HG02973 (cell line): ENCODE data around the gene GAL3ST1.
"Not testable (repeated sequence)": the region's sequence is repeated elsewhere in the genome, so short reads cannot be mapped to it uniquely, and the experiment has no call there.

Source experiments
- ATAC-seq: cut with Tn5 transposase; IDR thresholded peaks from one replicate; pipeline ENCODE4 v1.9.1; 2021; ENCODE audit warnings: moderate library complexity; ENCODE audit not compliant: unreplicated experiment

GAL3ST1 gene

DNA sequence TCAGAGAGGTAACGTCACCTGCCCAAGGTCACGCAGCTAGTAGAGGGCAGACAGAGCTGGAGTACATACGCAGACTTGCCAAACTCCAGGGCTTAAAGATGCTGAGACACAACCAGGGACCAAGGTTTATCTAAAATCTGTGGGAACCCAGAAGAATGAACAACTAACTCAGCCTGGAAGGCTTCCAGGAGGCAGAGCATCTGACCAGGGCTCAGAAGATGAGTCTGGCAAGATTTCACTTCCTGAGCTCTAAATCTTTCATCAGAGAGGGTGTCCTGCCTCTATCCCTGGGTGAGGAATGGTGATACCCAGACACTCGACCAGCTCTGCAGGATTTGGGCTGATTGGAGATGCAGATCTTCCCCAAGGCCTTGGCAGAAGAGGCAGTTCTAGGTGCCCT lies 9.1 kb downstream of the GAL3ST1 start:
- ATAC-seq, result no peak

DNA sequence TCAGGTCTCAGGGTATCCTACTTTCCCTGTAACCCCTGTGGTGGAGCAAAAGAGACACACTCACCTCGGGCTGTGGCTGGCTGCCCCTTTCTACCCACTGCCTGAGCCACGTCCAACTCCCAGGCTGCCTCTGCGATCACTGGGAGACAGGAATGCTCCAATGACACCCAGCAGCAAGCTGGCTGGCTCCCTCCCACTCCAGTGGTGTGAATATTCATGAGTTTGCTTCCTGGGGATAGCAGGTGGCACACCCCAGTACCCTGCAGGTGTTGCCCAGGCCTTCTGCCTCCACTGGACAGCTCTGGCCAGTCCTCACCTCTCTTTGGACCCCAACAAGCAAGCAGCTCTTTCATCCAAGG lies 9.7 kb downstream of the GAL3ST1 start:
- no peak for ATAC-seq

DNA sequence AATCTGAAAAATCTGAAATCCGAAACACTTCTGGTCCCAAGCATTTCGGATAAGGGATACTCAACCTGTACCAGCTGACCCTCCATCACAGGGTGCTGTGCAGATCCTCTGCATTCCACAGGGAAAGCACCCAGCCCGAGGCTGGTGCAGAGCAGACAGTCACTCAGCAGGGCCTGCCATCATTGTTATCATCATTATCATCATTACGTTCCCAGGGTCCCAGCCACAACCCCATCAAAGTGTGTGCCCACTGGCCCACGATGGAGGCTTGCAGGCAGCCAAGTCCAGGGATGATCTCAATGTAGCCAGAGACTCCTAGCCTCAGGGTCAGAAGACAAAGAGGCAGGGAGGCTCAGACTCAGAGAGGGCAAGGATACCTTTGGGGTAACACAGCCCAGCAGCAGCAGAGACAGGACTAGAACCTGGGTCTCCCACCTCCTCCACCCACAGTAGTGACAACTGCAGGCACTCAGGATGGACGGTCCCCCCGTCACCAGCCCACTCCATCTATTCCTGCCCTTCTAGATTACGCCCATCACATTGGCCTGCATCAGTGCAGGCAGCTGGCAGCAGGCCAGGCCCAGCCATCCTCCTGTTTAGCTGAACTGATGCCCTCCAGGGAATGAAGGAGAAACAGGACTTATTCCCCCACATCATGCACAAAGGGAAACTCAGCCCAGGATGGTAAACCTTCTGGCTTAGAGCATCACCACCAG lies 10.3 kb downstream of the GAL3ST1 start:
- no peak for ATAC-seq

DNA sequence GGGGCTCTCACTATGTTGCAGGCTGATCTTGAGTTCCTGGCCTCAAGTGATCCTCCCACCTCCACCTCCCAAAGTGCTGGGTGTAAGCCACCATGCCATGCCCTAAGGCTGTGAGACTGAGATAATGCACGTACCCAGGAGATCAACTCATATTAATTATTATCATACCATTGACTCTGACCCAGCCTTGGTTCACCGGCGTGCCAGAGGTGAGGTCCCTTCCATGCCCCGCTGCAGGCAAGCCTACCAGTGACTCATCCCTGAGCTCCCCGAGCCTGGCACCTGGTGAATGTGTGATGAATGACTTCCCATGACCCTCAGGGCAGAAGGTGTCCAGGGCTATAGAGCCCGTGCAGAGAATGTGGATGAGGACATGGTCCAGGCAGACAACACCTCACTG lies 12.1 kb downstream of the GAL3ST1 start:
- no peak for ATAC-seq

DNA sequence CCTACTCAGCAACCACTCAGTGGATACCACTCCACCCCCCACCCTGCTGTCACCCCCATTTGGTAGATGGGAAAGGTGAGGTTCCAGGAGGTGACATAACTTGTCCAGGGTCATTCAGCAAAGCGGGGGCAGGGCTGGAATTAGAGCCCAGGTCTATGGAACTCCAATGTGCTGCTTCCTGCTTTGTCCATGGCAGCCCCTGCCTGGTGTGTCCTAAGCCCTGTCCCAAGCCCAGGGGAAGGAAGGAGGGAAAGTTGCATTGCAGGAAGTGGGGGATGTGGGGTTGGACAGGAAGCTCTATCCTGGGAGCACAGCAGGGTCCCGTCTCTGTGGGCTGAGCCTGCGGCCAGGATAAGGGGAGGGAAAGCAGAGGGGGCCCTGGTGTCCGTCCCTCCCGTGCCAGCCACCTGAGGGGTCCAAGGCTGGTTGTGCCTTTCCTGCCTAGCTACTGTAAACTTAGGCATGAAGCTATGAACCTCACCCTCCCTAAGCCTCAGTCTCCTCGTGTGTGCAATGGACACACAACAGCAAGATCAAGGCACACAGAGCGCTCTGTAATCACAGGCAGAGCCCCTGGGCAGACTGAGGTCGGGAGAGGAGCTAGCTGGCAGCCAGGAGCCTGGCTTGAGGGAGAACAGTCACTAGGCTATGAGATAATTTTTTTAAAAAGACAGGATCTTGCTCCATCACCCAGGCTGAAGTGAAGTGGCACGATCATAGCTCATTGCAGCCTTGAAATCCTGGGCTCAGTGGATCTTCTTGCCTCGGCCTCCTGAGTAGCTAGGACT lies 12.9 kb downstream of the GAL3ST1 start:
- ATAC-seq, result no peak

DNA sequence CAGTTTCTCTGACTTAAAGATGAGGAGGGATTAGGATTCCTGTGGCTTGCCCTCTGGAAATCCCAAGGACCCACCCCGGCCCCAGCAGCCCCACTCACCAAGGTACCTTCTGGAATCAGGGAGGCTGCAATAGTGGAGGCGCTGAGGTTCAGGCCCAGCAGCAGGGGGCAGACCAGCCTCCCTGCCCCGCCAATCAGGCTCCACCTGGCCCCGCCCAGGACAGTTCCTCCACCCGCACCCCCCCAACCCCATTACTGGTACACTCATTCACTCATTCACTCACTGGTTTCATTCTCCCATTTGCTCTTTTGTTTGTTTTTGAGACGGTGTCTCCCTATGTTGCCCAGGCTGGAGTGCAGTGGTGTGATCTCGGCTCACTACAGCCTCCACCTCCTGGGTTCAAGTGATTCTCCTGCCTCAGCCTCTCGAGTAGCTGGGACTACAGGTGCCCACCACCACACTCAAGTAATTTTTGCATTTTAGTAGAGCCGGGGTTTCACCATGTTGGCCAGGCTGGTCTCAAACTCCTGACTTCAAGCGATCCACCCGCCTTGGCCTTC lies 13.7 kb downstream of the GAL3ST1 start:
- ATAC-seq, result not testable (repeated sequence)

DNA sequence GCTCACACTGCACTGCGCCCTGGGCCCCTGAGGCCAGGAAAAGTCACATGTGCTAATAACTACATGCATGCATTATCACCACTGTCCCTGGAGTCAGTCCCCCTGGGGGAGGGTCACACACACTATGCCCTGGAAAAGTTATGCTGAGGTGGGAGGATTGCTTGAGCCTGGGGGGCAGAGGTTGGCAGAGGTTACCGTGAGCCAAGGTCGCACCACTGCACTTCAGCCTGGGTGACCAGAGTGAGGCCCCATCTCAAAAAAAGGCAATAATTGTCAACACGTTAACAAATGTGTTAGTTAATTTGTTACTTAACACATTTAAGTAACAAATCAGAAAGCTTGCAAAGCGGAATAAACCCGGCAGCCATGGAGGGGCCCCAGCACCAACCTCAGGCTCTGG lies 14.6 kb downstream of the GAL3ST1 start:
- ATAC-seq, result no peak

DNA sequence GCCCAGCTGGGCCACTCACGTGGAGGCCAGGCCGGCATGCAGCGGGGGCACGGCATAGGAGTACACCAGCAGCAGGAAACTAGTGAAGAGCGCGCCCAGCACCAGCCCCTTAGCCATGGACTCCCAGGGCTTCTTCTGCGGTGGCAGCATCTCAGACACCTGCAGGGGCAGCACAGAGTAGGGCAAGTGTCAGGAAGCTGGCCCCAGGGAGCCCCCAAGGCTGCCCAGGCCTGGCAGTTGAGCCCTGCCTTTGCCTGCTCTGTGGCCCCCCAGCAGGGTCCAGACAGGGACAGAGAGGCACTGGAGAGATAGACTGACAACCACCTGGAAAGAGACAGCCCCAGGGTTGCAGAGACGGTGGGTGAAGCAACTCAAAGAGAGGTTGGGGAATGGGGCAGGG lies 17.2 kb downstream of the GAL3ST1 start:
- ATAC-seq, result no peak

DNA sequence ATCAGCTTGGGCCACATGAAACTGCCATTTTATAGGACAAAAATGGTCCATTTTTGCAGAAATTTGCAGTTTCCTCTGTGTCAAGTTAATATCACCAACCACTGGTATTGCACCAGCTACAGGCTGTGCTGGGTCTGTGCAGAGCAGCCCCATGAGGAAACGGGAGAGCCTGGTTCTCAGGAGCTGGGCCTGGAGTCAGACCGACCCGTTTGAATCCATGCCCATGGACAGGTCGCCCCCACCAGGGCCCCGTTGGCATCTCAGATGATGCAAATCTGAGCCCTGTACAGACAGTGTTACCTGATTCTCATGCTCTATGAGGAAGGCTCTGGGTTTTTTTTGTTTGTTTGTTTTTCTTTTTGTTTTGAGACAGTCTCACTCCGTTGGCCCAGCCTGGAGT lies 18.1 kb downstream of the GAL3ST1 start:
- ATAC-seq, result no peak

DNA sequence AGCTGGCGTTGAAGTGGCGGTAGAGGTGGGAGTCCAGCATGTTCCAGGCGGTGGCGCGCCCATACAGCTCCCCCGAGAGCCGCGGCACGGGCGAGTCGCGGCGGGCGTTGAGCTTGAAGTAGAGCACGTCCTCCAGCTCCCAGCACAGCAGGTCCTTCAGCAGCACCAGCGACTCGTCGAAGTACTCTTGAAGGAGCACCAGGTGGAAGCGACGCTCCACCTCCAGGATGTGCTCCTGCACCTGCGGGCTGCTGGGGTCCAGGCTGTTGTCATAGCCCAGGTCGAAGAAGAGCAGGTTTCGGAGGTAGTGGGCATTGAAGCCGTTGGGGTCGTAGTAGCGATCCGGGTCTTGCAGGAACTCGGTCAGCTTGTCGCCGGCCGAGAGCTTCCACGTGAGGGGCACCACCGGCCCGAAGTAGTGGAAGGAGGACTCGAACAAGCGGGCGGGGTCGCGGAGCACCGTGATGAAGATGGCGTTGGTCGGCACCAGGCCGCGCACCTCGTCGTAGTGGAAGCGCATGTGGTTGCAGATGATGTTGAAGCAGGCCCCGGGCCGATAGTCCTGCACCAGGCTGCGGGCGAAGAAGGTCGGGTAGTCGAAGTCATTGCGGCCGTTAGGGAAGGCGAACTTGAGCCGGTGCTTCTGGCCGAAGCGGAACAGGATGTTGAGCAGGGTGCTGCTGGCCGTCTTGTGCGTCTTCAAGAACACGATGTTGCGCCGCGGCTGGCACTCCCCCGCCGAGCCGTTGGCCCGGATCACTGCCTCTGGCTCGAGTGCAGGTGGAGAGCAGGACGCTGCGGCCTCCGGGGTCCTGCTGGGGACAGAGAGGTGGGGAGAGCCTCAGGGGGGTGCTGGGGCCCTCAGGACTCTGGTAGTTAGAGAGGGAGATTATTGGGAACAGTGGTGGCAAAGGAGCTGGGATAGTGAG lies 18.9 kb downstream of the GAL3ST1 start:
- no peak for ATAC-seq

DNA sequence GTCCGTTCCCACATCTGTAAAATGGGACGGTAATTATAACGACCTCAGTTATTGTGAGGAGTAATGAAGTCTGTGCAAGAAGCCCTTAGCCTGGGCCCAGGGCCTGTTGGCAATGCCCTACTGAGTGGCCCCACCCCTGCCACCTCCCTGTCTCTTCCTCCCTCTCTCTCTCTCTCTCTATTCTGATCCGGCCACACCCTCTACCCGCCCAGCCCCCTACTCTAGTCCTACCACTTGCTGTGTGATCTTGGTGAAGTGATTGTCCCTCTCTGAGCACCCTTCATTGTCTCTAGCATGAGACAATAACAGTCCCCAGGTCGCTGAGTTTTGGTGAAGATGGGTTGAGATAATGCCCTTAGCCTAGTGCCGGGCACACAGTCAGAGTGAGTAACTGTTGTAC lies 20.5 kb downstream of the GAL3ST1 start:
- ATAC-seq, result no peak

DNA sequence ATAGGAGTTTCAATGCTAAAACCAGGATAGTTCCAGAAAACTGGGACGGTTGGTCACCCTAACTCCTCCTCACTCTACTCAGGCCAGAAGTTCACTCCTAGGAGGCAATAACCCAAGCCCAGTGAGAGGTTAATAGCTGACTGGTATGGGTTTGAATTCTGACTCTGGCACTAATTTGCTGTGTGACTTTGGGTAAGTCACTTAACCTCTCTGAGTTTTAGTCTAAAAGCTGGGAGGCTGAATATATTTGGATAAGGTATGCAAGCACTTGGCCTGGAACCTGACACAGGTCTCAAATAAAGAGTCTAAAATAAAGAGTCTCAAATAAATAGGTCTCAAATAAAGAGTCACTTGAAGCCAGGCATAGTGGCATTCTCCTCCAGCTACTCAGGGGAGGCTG lies 21.7 kb downstream of the GAL3ST1 start:
- ATAC-seq, result no peak

DNA sequence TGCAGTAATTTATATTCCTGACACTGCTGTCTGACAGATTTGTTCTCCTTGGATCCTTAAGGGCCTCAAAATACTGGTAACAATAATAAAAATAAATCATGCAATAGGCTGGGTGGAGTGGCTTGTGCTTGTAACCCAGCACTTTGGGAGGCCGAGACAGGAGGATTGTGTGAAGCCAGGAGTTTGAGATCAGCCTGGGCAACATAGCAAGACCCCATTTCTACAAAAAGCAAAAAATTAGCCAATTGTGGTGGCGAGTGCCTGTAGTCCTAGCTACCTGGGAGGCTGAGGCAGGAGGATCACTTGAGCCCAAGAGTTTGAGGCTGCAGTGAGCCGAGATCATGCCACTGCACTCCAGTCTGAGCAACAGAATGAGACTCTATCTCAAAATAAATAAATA lies 22.7 kb downstream of the GAL3ST1 start:
- ATAC-seq, result not testable (repeated sequence)

DNA sequence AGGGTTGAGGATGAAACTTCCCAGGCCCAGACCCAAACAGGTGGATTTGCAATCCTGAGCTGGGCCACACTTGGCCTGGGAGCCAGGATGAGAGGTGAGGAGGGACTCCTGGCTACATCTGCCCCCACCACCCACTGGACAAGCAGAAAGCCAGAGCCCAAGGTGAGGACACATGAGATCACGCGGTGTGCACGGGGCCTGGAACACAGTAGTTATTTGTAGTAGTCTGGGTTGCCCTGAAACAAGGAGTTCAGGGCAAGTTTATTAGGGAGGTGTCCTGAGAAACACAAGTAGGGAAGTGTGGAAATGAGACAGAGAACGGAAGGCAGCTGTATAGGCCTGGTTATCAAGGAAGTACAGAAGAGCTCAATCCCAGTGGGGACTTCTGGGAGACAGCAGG lies 27.3 kb downstream of the GAL3ST1 start:
- ATAC-seq, result no peak

DNA sequence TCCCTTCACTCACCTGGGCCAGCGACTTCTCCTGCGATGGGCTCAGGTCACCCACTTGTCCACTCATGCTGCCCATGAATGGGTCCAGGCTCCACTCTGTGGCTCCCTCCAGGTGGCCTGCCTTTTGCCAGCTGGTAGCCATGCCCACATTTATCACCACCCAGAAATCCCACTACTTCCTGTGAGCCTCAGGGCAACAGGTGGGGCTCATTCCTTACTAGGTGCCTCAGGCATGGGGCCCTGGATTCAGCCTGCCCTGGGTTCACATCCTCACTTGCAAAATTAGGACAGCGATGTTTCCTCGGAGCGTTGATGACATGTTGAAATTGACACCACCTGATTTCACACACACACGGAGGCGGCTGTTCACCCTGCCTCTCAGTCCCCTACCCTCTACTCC lies 27.8 kb downstream of the GAL3ST1 start, which contains the start of gene SEC14L6:
Gene SEC14L6 (minus strand): TSS at position 126 of the 400 bp plus-strand sequence. CDS start 59 bp downstream, at position 67.
- ATAC-seq, result no peak

DNA sequence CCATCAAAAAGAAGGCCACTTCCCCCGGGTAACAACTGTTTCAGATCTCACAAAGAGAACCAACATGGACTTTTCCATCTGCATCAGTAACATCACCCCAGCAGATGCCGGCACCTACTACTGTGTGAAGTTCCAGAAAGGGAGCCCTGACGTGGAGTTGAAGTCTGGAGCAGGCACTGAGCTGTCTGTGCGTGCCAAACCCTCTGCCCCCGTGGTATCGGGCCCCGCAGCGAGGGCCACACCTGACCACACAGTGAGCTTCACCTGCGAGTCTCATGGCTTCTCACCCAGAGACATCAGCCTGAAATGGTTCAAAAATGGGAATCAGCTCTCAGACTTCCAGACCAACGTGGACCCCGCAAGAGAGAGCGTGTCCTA lies 31.7 kb downstream of the GAL3ST1 start:
- no peak for ATAC-seq

DNA sequence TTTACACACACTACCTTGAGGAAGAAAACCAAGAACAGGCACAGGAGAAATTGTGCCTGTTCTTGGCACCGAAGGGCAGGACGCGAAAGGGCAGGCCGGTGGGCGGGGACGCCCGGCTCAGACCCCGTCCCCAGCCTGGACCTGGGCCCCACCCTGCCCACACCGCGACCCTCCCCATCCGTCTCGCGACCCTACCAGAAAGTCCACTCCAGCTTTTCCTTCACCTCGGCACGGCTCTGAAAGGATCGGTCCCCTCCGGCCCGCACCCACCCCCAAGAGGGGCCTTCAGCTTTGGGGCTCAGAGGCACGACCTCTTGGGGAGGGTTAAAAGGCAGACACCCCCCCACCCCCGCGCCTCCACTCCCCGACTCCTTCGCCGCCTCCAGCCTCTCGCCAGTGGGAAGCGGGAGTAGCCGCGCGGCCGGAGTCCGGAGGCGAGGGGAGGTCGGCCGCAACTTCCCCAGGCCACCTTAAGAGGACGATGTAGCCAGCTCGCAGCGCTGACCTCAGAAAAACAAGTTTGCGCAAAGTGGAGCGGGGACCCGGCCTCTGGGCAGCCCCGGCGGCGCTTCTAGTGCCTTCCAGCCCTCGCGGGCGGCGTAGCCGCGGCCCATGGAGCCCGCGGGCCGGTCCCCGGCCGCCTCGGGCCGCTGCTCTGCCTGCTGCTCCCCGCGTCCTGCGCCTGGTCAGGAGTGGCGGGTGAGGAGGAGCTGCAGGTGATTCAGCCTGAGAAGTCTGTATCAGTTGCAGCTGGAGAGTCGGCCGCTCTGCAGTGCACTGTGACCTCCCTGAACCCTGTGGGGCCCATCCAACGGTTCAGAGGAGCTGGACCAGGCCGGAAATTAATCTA lies 32.3 kb downstream of the GAL3ST1 start:
- ATAC-seq, result no peak

DNA sequence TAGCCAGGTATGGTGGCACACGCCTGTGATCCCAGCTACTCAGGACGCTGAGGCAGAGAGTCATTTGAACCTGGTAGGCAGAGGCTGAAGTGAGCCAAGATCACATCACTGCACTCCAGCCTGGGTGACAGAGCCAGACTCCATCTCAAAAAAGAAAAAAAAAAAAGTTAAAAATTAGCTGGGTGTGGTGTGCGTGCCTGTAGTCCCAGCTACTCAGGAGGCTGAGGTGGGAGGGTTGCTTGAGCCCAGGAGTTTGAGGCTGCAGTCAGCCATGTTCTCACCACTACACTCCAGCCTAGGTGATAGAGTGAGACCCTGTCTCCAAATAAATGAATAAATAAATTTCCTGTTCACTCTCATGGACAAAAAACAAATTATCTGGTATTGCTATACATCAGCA lies 33.0 kb downstream of the GAL3ST1 start:
- ATAC-seq, result not testable (repeated sequence)

DNA sequence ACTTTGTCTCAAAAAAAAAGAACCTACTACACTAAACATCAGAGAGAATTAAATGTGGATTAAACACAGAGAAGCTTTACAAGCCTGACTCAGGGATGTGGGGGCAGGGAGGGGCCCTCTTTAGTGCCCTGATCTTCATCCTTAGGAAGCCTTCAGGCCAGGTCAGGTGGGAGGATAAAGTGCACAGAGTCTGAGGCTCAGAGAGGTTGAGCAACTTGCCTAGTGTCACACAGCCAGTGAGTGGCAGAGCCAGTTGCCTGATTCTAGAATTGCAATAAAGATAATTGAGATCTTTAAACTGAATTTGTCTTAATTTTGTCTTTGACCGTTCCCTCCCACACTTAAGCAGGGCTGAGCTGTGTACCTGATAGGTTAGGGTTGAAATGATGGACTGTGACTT lies 35.1 kb downstream of the GAL3ST1 start:
- no peak for ATAC-seq

DNA sequence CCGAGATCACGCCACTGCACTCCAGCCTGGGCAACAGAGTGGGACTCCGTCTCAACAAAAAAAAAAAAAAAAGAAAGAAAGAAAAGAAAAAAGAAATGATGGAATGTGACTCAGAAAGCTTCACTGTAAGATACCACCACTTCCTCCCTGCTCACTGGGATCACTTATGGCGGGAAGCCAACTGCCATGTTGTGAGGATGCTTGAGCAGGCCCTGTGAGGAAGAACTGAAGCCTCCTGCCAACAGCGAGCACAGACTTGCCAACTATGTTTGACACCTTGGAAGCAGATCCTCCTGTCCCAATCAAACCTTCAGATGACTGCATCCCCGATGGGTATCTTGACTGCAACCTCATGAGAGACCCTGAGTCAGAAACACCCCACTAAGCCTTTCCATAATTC lies 36.2 kb downstream of the GAL3ST1 start:
- ATAC-seq, result no peak
